Astrocyte (in vitro differentiated cells and primary cell): ENCODE measurements around the gene NKAIN2.

Experiments
- CTCF ChIP-seq: IDR thresholded peaks from 2 replicates; pipeline ENCODE4 v1.5.1; 2011; ENCODE audit warnings: low read depth, mild to moderate bottlenecking, inconsistent platforms, low read length, moderate library complexity; ENCODE audit not compliant: insufficient read depth
- EZH2 ChIP-seq: IDR thresholded peaks from 2 replicates; pipeline ENCODE4 v1.6.1; 2012; ENCODE audit warnings: mild to moderate bottlenecking, low read length, inconsistent platforms; ENCODE audit not compliant: insufficient read depth

GRCh38 chr6:124400261-124400999, 596.8 kb downstream of the NKAIN2 start:
- no peak for TF ChIP-seq CTCF
- no peak for TF ChIP-seq EZH2
